Measurements from ENCODE around the gene LOXHD1. TPM values are rescaled to one million over a fixed set of nuclear protein-coding genes. Genes with fewer than 3 reads are reported as not detected.

LOXHD1 gene
- total RNA-seq, 1 donor from 2014 or later = 2.9 TPM

DNA sequence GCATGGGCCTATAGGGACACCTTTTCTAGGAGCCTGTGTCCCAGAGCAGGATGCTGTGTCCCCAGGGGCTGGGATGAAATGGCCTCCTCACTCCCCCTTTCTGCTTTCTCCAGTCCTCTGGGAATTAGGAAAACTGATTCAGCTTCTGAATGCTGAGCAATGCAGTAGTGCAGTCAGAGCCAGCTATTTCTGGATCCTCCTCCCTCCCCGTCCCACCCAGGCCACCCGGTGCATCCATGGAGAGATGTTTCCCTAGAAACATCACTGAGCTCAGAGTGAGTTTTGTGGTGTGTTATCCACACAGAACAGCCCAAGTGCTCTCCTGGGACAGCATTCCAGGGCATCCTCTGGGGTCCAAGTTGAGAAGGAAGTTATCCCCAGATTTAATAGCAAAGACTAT lies 125.5 kb downstream of the LOXHD1 start:
- Histone ChIP-seq H3K4me3 (no peak overlapping the region), H3K27me3 (ENCODE audit: low read depth) (no peaks in the 10 kb centered on the region), H3K27ac (no peak overlapping the region), H3K4me1 (no peaks in the 10 kb centered on the region), H3K9me3 (no peaks in the 10 kb centered on the region), H3K36me3 (no peaks in the 10 kb centered on the region)
- DNase-seq = no peak
- no peak for ATAC-seq
- intact Hi-C loops (cut with DNase I) = no loop called here
- TF ChIP-seq, protein P1, sequence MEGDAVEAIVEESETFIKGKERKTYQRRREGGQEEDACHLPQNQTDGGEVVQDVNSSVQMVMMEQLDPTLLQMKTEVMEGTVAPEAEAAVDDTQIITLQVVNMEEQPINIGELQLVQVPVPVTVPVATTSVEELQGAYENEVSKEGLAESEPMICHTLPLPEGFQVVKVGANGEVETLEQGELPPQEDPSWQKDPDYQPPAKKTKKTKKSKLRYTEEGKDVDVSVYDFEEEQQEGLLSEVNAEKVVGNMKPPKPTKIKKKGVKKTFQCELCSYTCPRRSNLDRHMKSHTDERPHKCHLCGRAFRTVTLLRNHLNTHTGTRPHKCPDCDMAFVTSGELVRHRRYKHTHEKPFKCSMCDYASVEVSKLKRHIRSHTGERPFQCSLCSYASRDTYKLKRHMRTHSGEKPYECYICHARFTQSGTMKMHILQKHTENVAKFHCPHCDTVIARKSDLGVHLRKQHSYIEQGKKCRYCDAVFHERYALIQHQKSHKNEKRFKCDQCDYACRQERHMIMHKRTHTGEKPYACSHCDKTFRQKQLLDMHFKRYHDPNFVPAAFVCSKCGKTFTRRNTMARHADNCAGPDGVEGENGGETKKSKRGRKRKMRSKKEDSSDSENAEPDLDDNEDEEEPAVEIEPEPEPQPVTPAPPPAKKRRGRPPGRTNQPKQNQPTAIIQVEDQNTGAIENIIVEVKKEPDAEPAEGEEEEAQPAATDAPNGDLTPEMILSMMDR (IDR thresholded peaks at IDR 0.05) = no peak

GRCh38 chr18:46528037-46528436 lies 129.0 kb downstream of the LOXHD1 start:
- Histone ChIP-seq H3K9me3 (no peaks in the 10 kb centered on the region), H3K27me3 (ENCODE audit: low read depth) (peaks cover 4% of the 10 kb centered on the region), H3K4me3 (no peak overlapping the region), H3K27ac (no peak overlapping the region), H3K36me3 (no peaks in the 10 kb centered on the region), H3K4me1 (no peaks in the 10 kb centered on the region)
- ATAC-seq (no peak), DNase-seq (no peak)
- TF ChIP-seq, protein P1 (IDR thresholded peaks at IDR 0.05) = no peak
- intact Hi-C loops (cut with DNase I) = no loop called here

DNA sequence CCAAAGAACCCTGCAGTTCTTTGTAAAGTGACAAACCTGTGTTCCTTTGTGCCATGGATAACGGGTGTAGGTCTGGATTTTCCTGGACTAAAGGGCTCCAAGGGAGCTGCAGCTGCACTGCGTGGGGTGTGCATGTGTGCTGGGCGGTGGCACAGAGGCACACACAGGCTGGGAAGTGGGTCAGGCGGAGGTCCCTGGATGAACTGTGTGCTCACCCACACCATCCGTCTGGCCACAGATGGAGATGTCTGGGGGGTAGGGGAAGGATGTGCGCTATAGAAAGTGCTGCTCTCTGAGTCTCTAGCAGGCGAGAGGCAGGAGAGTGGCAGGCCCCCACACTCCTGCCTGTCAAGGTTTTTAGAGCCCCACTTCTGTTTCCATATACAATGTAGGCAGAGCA lies 137.2 kb downstream of the LOXHD1 start:
- no peak overlapping the region for H3K27ac ChIP-seq
- intact Hi-C loops (cut with DNase I) = no loop called here
- H3K4me3 ChIP-seq = no peak overlapping the region
- H3K9me3 ChIP-seq = no peaks in the 10 kb centered on the region
- TF ChIP-seq, protein P1 (IDR thresholded peaks at IDR 0.05) = no peak
- no peaks in the 10 kb centered on the region for H3K4me1 ChIP-seq
- DNase-seq (no peak), ATAC-seq (no peak)
- no peaks in the 10 kb centered on the region for H3K36me3 ChIP-seq
- peaks cover 4% of the 10 kb centered on the region for H3K27me3 ChIP-seq (ENCODE audit: low read depth)

GRCh38 chr18:46518438-46518837 lies 138.6 kb downstream of the LOXHD1 start:
- DNase-seq (no peak), ATAC-seq (no peak)
- no peaks in the 10 kb centered on the region for H3K4me1 ChIP-seq
- TF ChIP-seq, protein P1 (IDR thresholded peaks at IDR 0.05) = no peak
- intact Hi-C loops (cut with DNase I) = no loop called here
- H3K27me3 ChIP-seq (ENCODE audit: low read depth) = no peaks in the 10 kb centered on the region
- no peaks in the 10 kb centered on the region for H3K9me3 ChIP-seq
- H3K27ac ChIP-seq = no peak overlapping the region
- H3K36me3 ChIP-seq = no peaks in the 10 kb centered on the region
- H3K4me3 ChIP-seq = no peak overlapping the region

DNA sequence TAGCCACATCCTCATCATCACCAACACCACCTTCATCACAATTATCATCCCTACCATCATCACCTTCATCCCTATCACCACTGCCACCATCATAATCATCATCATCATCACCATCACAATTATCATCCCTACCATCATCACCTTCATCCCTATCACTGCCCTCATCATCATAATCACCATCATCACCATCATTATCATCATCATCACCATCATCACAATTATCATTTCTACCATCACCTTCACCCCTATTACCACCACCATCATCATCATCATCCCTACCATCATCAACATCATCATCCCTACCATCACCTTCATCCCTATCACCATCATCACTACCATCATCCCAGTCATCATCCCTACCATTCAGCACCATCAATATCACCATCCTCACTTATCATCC lies 140.5 kb downstream of the LOXHD1 start:
- no peaks in the 10 kb centered on the region for H3K9me3 ChIP-seq
- no peaks in the 10 kb centered on the region for H3K36me3 ChIP-seq
- H3K27ac ChIP-seq = no peak overlapping the region
- ATAC-seq (no peak), DNase-seq (no peak)
- intact Hi-C loops (cut with DNase I) = no loop called here
- H3K27me3 ChIP-seq (ENCODE audit: low read depth) = no peaks in the 10 kb centered on the region
- no peak overlapping the region for H3K4me3 ChIP-seq
- TF ChIP-seq, protein P1 (IDR thresholded peaks at IDR 0.05) = no peak
- H3K4me1 ChIP-seq = no peaks in the 10 kb centered on the region

DNA sequence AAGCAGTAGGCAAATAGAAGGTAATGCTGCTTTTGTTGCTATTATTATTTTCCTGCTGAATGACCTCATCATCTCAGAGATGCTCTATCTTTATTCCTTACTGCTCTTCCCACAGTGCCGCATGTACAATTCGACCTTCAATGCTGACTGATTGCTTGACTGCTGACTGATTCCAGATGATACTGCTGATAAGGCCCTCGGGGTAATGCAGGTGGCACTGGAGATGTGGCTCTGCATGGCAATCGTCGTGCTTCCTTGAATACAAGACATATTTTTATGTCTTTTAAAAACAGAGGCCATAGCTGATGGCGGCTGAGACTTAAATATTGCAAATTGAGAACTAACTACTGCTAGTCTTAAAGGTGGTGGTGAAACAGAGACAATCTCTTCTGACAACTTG lies 146.6 kb downstream of the LOXHD1 start:
- TF ChIP-seq, protein P1 (IDR thresholded peaks at IDR 0.05) = no peak
- intact Hi-C loops (cut with DNase I) = no loop called here

More for the DNA sequence above, 146.6 kb downstream of the LOXHD1 start:
- DNase-seq (no peak), ATAC-seq (no peak)
- no peaks in the 10 kb centered on the region for H3K9me3 ChIP-seq
- no peak overlapping the region for H3K27ac ChIP-seq
- H3K4me3 ChIP-seq = no peak overlapping the region
- no peaks in the 10 kb centered on the region for H3K36me3 ChIP-seq
- H3K27me3 ChIP-seq (ENCODE audit: low read depth) = no peaks in the 10 kb centered on the region
- H3K4me1 ChIP-seq = no peaks in the 10 kb centered on the region

All from lower lobe of right lung (tissue), 2 donors.